Measurements from ENCODE around the gene LYZL6.
A peak's percentile ranks its signal among the peaks of the same experiment; 100 is the strongest.
"Not testable (repeated sequence)": the region's sequence is repeated elsewhere in the genome, so short reads cannot be mapped to it uniquely, and the experiment has no call there.

The LYZL6 gene

DNA sequence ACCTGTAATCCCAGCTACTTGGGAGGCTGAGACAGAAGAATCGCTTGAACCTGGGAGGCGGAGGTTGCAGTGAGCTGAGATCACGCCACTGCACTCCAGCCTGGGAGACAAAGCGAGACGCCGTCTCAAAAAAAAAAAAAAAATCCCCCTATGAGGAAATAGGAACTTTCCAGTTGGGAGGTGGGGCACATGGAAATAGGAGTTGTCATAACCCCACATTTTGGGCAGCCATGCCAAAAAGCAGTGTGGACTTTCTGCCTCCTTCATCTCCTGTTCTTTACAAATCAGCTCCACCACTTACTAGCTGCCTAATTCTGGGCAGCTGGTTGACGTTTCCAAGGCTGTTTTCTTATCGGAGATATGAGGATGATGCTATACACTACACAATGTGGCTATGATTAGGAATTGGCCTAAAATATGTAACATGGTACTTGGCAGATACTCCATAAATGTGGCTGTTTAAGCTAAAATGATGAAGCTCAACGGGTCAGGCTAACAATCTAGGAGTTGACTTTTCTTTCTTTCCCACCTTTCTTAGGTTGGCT is 41.8 kb downstream of the LYZL6 start:
- no peaks in the 10 kb centered on the region for H3K9me3 ChIP-seq (replicated peaks; ENCODE audit: low read length)
- H3K4me1 ChIP-seq (ENCODE audit: control insufficient read depth, insufficient read depth, low read length), result peaks cover 7% of the 10 kb centered on the region
- peaks cover 4% of the 10 kb centered on the region for H3K27me3 ChIP-seq (ENCODE audit: control insufficient read depth, insufficient read depth, low read length)
- H3K4me3 ChIP-seq (ENCODE audit: low read length), result no peak overlapping the region
- H3K4me2 ChIP-seq (ENCODE audit: low read length), result no peak overlapping the region
- no peaks in the 10 kb centered on the region for H3K36me3 ChIP-seq (ENCODE audit: insufficient read depth, low read length)
- H3K9ac ChIP-seq (ENCODE audit: low read depth, low read length), result no peak overlapping the region

DNA sequence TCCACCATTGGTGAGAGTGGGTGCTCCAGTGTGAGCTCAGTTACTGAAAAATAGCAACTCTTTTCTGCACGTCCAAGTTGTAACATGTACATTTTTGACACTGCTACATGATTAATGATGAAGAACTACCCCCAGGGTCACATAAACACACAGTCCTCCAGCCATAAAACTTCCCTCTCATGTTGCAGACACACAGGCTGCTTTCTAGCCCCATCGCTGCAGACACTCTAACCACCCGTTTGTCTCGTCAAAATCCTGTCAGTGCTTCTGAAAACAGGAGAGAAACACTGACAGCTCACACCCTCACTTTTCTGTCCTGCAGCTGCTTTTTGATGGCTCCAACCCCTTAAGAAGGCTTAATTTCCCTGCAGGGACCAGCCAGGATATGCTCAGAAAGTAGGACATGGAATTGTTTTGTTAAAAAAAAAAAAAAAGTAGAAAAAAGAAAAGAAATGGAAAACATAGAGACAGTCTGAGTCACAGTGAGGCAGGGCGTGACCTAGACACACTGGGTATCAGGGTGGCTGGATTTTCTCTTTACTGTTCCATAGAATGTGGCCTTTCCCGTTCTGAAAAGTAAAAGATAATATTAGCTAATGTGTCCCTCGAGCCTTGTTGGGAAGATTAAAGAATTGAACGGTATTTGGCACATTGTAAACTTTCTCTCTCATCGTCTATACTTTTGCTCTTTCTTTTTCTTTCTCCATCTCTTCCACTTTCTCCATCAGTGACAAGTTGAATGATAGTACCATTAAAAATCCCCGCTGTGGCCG is 42.6 kb downstream of the LYZL6 start:
- Histone ChIP-seq H3K27me3 (ENCODE audit: control insufficient read depth, insufficient read depth, low read length) (peaks cover 4% of the 10 kb centered on the region), H3K4me3 (ENCODE audit: low read length) (no peak overlapping the region), H3K9ac (ENCODE audit: low read depth, low read length) (no peak overlapping the region), H3K9me3 (replicated peaks; ENCODE audit: low read length) (no peaks in the 10 kb centered on the region), H3K36me3 (ENCODE audit: insufficient read depth, low read length) (no peaks in the 10 kb centered on the region), H3K4me1 (ENCODE audit: control insufficient read depth, insufficient read depth, low read length) (peaks cover 10% of the 10 kb centered on the region), H3K4me2 (ENCODE audit: low read length) (peak overlapping the region; percentile 16)

DNA sequence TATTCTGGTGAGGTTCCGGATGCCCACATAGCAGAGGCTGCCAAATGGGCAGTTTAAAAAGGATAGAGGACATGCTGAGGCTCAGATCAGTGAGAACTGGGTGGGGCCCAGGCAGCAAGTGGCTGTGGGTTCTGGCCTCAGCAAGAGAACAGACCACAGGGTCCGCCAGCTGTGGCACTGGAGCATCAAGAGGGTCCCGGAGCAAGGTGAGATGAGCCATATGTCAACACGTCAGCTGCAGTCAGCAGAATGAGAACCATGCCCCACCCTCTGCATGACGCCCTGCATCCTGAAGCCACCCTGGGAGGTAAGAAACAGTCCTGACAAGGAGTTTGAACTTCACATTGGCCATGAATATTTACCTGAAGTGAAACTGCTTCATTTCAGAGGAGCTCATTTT is 43.2 kb downstream of the LYZL6 start:
- Histone ChIP-seq H3K4me1 (ENCODE audit: control insufficient read depth, insufficient read depth, low read length) (peaks cover 16% of the 10 kb centered on the region), H3K4me3 (ENCODE audit: low read length) (no peak overlapping the region), H3K27me3 (ENCODE audit: control insufficient read depth, insufficient read depth, low read length) (peaks cover 4% of the 10 kb centered on the region), H3K9ac (ENCODE audit: low read depth, low read length) (no peak overlapping the region), H3K9me3 (replicated peaks; ENCODE audit: low read length) (no peaks in the 10 kb centered on the region), H3K4me2 (ENCODE audit: low read length) (peak overlapping the region; percentile 16), H3K36me3 (ENCODE audit: insufficient read depth, low read length) (no peaks in the 10 kb centered on the region)

DNA sequence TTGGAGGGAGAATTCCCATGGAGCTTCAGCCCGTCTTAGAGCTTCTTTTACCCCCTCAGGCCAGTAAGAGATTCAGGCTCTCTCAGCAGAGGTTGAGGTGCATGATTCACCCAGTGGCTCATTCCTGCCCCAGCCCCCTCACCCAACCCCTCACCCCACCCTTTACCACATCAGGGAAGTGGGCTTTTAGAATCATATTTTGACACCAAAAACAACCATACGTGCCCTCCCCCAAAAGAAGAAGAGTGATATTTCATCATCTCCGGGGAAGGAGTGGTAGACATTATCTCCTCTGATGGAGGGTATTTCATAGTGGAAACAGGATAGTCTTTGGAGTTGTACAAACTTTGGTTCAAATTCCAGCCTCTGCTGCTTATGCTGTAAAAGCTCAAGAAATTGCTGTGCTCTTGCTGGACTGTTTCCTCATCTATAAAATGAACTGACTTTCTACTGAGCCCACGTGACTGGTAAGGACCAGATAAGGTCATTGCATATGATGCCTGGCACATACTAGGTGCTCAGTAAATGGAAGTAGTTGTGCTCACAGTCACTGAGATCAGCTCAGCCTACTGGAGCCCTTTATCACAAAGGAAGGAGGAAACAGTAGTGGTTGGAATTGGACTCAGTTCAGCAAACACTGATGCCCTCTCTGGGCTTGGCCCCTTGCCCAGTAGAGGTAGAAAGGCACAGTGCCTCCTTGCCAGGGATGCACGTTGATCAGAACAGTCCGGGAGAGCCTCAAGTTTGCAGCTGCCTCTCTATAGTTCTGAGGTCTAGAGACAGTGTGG is 45.0 kb downstream of the LYZL6 start:
- H3K36me3 ChIP-seq (ENCODE audit: insufficient read depth, low read length), result no peaks in the 10 kb centered on the region
- no peak overlapping the region for H3K9ac ChIP-seq (ENCODE audit: low read depth, low read length)
- H3K9me3 ChIP-seq (replicated peaks; ENCODE audit: low read length), result no peaks in the 10 kb centered on the region
- H3K4me2 ChIP-seq (ENCODE audit: low read length), result no peak overlapping the region
- peaks cover 18% of the 10 kb centered on the region for H3K4me1 ChIP-seq (ENCODE audit: control insufficient read depth, insufficient read depth, low read length)
- H3K27me3 ChIP-seq (ENCODE audit: control insufficient read depth, insufficient read depth, low read length), result no peaks in the 10 kb centered on the region
- no peak overlapping the region for H3K4me3 ChIP-seq (ENCODE audit: low read length)

DNA sequence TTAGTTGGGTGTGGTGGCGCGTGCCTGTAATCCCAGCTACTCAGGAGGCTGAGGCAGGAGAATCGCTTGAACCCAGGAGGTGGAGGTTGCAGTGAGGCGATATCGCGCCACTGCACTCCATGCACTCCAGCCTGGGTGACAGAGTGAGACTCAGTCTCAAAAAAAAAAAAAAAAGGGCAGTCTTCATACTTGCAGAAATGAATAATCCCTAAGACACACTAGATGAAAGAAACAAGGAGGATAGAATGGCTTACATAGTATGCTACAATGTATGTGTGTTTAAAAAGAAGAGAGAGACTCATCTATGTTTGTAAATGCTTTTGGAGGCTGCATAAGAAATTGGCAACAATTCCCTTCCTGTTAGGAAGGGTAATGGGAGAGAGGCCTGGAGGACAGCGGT is 45.7 kb downstream of the LYZL6 start:
- not testable (repeated sequence) for H3K9ac ChIP-seq (ENCODE audit: low read depth, low read length); H3K27me3 ChIP-seq (ENCODE audit: control insufficient read depth, insufficient read depth, low read length); H3K4me2 ChIP-seq (ENCODE audit: low read length); H3K4me3 ChIP-seq (ENCODE audit: low read length); H3K9me3 ChIP-seq (replicated peaks; ENCODE audit: low read length); H3K36me3 ChIP-seq (ENCODE audit: insufficient read depth, low read length)
- H3K4me1 ChIP-seq (ENCODE audit: control insufficient read depth, insufficient read depth, low read length), result peaks cover 18% of the 10 kb centered on the region

DNA sequence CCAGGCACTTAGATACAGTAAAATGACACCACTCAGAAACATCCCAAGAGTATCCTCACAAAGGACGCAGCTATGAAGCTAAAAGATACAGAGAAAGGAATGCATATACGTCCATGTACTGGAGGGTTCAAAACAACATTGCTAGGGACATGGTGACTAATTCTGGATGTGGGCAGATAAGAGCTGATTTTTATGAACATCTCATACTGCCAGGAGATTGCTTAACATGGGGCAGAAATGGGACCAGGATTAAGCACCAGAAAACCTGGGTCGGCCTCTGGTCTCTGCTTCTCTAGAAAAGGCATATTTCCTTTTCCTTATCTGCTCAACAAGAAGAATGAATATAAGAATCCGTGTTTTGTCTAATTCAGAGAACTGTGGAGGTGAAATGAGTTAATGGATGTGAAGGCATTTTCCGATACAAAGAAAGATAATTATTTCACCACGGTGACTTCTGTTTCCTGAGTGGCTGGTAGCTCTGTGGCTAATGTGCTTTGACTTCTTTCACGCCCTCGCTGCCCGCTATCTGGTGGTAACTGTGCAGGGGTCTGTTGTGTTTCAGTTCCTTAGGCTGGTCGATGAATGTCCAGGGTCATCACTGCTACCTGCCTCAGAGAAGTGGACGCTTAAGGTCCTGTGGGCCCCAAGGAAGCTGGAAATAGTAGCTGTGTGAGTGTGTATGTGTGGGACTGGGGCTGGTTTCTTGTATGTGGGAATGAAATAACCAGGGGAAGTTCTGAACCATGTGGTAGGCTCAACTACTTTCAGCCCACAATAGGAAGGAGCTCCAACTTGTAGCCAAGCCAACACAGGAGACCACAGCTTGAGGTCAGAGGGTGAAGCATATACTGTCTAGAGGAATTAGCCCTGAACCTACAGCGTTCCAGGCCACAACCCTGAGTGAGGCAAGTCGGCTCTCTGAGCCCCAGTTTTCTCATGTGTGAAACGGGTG is 47.6 kb downstream of the LYZL6 start:
- peaks cover 17% of the 10 kb centered on the region for H3K4me1 ChIP-seq (ENCODE audit: control insufficient read depth, insufficient read depth, low read length)

DNA sequence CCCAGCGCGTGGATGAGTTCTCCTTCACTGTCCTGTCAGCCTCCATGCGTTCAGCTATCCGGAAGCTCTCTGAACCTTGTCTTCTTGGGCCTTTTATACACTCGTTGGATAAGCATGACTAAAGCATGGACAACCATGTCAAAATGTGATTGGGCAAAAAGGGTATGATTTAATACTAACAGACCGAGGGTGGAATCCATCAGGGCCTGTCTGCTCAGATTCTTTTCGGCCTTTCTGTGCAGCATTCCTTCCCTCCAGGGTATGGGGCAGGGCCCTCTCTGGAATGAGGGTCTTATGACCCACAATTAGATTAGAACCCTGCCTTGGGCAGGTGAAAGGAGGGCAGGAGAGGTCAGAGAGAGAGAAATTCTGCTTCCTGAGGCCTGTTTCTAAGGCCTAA is 49.3 kb downstream of the LYZL6 start:
- H3K4me2 ChIP-seq (ENCODE audit: low read length), result no peak overlapping the region
- no peak overlapping the region for H3K4me3 ChIP-seq (ENCODE audit: low read length)
- H3K27me3 ChIP-seq (ENCODE audit: control insufficient read depth, insufficient read depth, low read length), result no peaks in the 10 kb centered on the region
- H3K4me1 ChIP-seq (ENCODE audit: control insufficient read depth, insufficient read depth, low read length), result peaks cover 10% of the 10 kb centered on the region
- H3K9me3 ChIP-seq (replicated peaks; ENCODE audit: low read length), result no peaks in the 10 kb centered on the region
- no peak overlapping the region for H3K9ac ChIP-seq (ENCODE audit: low read depth, low read length)
- no peaks in the 10 kb centered on the region for H3K36me3 ChIP-seq (ENCODE audit: insufficient read depth, low read length)

More for the DNA sequence above, 47.6 kb downstream of the LYZL6 start:
- Histone ChIP-seq H3K4me3 (ENCODE audit: low read length) (no peak overlapping the region), H3K9me3 (replicated peaks; ENCODE audit: low read length) (no peaks in the 10 kb centered on the region), H3K36me3 (ENCODE audit: insufficient read depth, low read length) (no peaks in the 10 kb centered on the region), H3K4me2 (ENCODE audit: low read length) (no peak overlapping the region), H3K9ac (ENCODE audit: low read depth, low read length) (no peak overlapping the region), H3K27me3 (ENCODE audit: control insufficient read depth, insufficient read depth, low read length) (no peaks in the 10 kb centered on the region)

DNA sequence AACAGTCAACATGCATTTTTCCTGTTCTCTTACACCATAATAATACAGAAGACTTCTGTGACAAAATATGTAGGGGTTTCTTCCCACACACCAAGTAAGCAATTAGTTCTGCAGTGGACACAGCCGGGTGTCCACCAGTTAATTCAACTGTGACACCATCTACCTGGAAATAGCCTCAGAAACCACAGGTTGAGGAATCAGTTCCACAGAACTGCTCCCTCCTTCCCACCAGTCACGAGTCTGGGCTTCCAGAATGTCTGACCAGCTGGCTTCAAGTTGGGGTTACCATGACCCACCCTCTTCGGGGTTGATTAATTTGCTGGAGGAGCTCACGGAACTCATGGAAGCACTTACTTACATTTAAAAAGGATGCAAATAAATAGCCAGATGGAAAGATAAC is 49.8 kb downstream of the LYZL6 start:
- Histone ChIP-seq H3K9me3 (replicated peaks; ENCODE audit: low read length) (no peaks in the 10 kb centered on the region), H3K4me1 (ENCODE audit: control insufficient read depth, insufficient read depth, low read length) (peaks cover 10% of the 10 kb centered on the region), H3K27me3 (ENCODE audit: control insufficient read depth, insufficient read depth, low read length) (no peaks in the 10 kb centered on the region), H3K4me2 (ENCODE audit: low read length) (no peak overlapping the region), H3K4me3 (ENCODE audit: low read length) (no peak overlapping the region), H3K36me3 (ENCODE audit: insufficient read depth, low read length) (no peaks in the 10 kb centered on the region), H3K9ac (ENCODE audit: low read depth, low read length) (no peak overlapping the region)

DNA sequence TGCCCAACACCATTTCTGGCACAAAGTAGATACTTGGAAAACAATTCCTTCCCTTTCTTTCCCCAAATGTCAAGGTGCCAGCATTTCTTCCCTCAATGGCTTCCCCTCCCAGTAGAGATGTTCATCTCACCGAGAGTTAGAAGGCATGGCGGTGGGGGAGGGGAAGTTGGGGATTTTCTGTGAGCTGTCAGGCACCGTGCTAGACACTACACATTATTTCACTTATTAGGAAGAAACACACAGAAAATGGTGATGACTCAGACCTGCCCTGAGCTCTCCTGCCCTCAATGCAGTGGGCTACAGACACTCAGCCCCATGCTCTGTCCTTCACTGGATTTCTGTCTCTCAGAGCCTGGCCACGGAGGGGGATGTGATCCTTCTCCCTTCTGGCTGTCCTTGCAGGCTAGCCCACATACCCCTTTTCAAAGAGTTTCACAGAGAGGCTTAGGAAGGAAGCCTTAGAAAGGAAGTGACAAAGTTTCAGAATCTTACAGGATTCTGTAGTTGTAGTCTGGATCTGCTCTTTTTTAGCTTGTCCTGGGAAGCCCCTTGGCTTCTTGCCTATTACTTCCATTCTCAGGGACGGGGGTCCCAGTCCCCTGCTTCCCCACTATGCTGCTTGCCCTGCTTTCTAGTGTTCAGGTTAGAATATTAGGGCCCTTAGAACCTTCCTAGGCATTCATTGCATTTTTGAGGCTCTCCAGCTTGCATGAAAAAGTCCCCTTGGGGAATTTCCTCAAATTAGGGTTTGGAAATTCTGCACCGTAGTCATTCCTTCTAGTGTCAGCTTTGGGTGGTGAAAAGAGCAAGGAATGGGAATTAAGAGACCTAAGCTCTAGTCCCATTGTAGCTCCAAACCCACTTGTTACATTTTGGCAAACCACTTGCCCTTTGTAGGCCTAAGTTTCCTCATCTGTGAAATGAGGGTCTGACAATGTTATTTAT is 51.1 kb downstream of the LYZL6 start:
- H3K4me3 ChIP-seq (ENCODE audit: low read length), result no peak overlapping the region
- H3K27me3 ChIP-seq (ENCODE audit: control insufficient read depth, insufficient read depth, low read length), result no peaks in the 10 kb centered on the region
- no peaks in the 10 kb centered on the region for H3K36me3 ChIP-seq (ENCODE audit: insufficient read depth, low read length)
- no peak overlapping the region for H3K9ac ChIP-seq (ENCODE audit: low read depth, low read length)
- H3K9me3 ChIP-seq (replicated peaks; ENCODE audit: low read length), result no peaks in the 10 kb centered on the region
- H3K4me2 ChIP-seq (ENCODE audit: low read length), result no peak overlapping the region
- peaks cover 10% of the 10 kb centered on the region for H3K4me1 ChIP-seq (ENCODE audit: control insufficient read depth, insufficient read depth, low read length)

DNA sequence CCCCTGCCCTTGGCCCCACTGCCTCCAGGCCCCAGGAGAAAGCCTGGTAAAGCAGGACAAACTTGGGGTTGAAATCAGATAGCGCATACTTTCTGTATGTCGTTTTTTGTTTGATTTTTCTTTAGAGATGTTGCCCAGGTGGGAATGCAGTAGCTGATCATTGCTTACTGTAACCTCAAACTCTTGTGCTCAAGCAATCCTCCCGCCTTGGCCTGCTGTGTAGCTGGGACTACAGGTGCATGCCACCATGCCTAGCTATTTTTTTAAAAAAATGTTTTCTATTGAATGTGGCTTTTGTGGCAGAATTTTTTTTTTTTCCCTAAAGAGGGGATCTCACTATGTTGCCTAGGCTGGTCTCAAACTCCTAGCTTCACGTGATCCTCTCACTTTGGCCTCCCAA is 52.2 kb downstream of the LYZL6 start:
- Histone ChIP-seq H3K4me3 (ENCODE audit: low read length) (no peak overlapping the region), H3K4me1 (ENCODE audit: control insufficient read depth, insufficient read depth, low read length) (peaks cover 10% of the 10 kb centered on the region), H3K4me2 (ENCODE audit: low read length) (no peak overlapping the region), H3K27me3 (ENCODE audit: control insufficient read depth, insufficient read depth, low read length) (no peaks in the 10 kb centered on the region), H3K36me3 (ENCODE audit: insufficient read depth, low read length) (no peaks in the 10 kb centered on the region), H3K9me3 (replicated peaks; ENCODE audit: low read length) (no peaks in the 10 kb centered on the region), H3K9ac (ENCODE audit: low read depth, low read length) (no peak overlapping the region)

Data from skeletal muscle satellite cell (primary cell).